ENCODE data around the gene IL2RG.

DNA sequence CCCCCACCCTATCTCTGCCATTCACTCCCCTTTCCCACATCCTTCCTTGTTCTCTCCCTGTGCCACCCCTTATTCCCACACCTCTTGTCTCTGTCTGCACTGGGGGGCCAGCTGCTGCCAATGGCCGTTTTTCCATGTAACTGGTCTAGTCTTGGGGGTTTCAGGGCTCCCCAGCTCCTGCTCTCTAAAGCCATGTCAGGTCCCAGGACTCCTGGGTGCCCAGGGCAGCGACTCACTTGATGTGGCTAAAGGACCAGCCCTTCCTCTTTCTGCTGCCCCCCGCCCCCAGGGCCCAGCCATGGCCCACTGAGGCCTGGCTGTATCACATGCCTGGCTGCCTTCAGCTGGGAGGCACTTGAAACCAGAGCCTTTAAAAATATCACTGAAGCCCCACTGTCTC is 43.3 kb upstream of the IL2RG start:
- TF ChIP-seq JUNB (IDR thresholded peaks at IDR 0.05; ENCODE audit: unreplicated experiment) (no peak), EZH2 (IDR thresholded peaks at IDR 0.05; ENCODE audit: low read depth, unreplicated experiment) (no peak), POLR2AphosphoS5 (IDR thresholded peaks at IDR 0.05; ENCODE audit: low read depth) (no peak), CREB1 (CRISPR knock-in tag; IDR thresholded peaks at IDR 0.05; ENCODE audit: low read depth) (no peak), EZH2phosphoT487 (IDR thresholded peaks at IDR 0.05; ENCODE audit: unreplicated experiment) (no peak), ZNF114 (CRISPR knock-in tag; IDR thresholded peaks at IDR 0.05) (no peak)
- TF ChIP-seq, protein P1, sequence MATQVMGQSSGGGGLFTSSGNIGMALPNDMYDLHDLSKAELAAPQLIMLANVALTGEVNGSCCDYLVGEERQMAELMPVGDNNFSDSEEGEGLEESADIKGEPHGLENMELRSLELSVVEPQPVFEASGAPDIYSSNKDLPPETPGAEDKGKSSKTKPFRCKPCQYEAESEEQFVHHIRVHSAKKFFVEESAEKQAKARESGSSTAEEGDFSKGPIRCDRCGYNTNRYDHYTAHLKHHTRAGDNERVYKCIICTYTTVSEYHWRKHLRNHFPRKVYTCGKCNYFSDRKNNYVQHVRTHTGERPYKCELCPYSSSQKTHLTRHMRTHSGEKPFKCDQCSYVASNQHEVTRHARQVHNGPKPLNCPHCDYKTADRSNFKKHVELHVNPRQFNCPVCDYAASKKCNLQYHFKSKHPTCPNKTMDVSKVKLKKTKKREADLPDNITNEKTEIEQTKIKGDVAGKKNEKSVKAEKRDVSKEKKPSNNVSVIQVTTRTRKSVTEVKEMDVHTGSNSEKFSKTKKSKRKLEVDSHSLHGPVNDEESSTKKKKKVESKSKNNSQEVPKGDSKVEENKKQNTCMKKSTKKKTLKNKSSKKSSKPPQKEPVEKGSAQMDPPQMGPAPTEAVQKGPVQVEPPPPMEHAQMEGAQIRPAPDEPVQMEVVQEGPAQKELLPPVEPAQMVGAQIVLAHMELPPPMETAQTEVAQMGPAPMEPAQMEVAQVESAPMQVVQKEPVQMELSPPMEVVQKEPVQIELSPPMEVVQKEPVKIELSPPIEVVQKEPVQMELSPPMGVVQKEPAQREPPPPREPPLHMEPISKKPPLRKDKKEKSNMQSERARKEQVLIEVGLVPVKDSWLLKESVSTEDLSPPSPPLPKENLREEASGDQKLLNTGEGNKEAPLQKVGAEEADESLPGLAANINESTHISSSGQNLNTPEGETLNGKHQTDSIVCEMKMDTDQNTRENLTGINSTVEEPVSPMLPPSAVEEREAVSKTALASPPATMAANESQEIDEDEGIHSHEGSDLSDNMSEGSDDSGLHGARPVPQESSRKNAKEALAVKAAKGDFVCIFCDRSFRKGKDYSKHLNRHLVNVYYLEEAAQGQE (IDR thresholded peaks at IDR 0.05; ENCODE audit: unreplicated experiment), result no peak
- TF ChIP-seq, protein P2, sequence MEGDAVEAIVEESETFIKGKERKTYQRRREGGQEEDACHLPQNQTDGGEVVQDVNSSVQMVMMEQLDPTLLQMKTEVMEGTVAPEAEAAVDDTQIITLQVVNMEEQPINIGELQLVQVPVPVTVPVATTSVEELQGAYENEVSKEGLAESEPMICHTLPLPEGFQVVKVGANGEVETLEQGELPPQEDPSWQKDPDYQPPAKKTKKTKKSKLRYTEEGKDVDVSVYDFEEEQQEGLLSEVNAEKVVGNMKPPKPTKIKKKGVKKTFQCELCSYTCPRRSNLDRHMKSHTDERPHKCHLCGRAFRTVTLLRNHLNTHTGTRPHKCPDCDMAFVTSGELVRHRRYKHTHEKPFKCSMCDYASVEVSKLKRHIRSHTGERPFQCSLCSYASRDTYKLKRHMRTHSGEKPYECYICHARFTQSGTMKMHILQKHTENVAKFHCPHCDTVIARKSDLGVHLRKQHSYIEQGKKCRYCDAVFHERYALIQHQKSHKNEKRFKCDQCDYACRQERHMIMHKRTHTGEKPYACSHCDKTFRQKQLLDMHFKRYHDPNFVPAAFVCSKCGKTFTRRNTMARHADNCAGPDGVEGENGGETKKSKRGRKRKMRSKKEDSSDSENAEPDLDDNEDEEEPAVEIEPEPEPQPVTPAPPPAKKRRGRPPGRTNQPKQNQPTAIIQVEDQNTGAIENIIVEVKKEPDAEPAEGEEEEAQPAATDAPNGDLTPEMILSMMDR (conservative IDR thresholded peaks at IDR 0.05; ENCODE audit: low read depth in 2 of 2), result no peak

Measured in GM23338 (cell line).